ENCODE measurements around the gene CLCNKB.
"Not testable (repeated sequence)": the region's sequence is repeated elsewhere in the genome, so short reads cannot be mapped to it uniquely, and the experiment has no call there.

CLCNKB gene

DNA sequence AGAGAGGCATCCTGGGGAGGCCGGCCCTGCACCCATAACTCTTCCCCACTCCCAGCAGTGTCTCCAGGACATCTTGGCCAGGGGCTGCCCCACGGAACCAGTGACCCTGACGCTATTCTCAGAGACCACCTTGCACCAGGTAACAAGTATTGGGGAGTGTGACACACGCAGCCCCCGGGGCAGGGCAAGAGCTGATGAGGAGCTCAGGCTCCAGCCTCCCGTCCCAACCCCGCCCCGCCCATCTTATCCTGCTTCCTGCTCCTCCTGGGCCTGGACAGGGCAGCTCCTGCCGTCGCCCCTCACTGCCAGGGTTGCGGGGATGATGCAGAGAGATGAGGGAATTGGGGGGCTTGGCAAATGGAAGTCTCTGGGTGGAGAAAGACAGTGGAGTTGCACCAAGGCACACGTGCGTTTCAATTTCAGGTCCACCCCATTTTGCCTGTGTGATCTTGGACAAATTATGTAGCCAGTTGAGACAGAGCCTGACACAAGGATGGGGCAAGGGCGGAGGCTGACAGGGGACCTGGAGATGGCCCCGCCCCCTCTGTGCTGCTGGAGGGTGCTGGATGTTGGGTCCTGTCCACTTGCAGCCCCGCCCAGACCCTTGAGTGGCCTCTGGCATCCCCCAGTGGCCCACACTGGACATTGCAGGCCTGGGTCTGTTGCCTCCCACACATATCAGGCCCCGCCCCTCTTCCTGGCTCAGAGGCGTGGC, 11.0 kb upstream of the CLCNKB start:
- peaks cover 13% of the 10 kb centered on the region in 2 donors for H3K4me1 Mint-ChIP-seq
- peak; percentile 91 to 92 for ATAC-seq (replicated peaks)

DNA sequence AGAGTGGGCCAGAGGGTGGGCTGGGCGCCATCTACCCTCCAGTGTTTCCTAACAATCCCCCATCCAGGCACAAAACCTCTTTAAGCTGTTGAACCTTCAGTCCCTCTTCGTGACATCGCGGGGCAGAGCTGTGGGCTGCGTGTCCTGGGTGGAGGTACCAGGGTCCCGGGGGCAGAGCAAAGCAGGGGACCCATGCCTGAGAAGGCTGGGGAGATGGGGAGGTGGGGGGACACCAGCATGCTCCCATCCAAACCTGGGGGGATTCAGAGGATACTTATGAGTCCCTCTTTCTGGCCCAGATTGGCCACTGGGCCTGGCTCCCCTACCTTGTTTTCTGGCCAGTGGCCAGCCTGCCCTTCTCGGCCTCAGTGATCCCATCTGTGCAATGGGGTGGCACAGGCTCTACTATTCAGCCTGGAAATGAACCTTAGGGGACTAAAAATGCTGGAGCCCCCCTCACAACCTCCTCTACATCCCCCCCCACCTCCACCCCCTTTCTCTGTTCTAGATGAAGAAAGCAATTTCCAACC, 10.4 kb upstream of the CLCNKB start:
- not testable (repeated sequence) for H3K27ac Mint-ChIP-seq; H3K36me3 Mint-ChIP-seq; H3K9me3 Mint-ChIP-seq; DNase-seq; ATAC-seq (replicated peaks); H3K4me3 Mint-ChIP-seq; H3K4me1 Mint-ChIP-seq
- peaks cover 44 to 55% of the 10 kb centered on the region in 2 donors for H3K27me3 Mint-ChIP-seq

More for the DNA sequence above, 11.0 kb upstream of the CLCNKB start:
- Mint-ChIP-seq H3K27me3 (peaks cover 49 to 61% of the 10 kb centered on the region in 2 donors), H3K36me3 (no peaks in the 10 kb centered on the region), H3K27ac (peak overlapping the region; percentile 17), H3K4me3 (no peak overlapping the region), H3K9me3 (no peaks in the 10 kb centered on the region)
- DNase-seq: peak; percentile 72

DNA sequence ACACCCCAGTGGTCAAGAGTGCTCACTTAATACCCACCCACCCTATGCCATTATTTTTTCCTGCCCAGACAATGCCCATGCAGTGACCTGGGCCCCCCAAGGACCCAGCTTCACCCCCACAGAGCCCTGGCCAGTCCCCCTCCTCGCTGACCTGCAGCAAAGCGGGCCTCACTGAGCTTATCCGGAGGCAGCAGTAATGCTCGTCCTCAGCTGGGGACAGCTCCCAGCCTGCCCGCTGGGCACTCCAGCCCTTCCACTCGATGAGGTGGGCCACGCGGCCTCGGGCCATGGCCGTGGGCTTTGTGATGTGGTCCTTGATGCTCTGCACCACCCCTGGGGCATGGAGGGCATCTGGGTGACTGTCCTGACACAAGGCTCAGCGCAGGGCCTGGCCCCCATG, 7.1 kb upstream of the CLCNKB start:
- H3K4me1 Mint-ChIP-seq; H3K4me3 Mint-ChIP-seq; H3K27ac Mint-ChIP-seq; H3K36me3 Mint-ChIP-seq; DNase-seq; ATAC-seq (replicated peaks); H3K9me3 Mint-ChIP-seq: not testable (repeated sequence)
- H3K27me3 Mint-ChIP-seq: peaks cover 25 to 38% of the 10 kb centered on the region in 2 donors

DNA sequence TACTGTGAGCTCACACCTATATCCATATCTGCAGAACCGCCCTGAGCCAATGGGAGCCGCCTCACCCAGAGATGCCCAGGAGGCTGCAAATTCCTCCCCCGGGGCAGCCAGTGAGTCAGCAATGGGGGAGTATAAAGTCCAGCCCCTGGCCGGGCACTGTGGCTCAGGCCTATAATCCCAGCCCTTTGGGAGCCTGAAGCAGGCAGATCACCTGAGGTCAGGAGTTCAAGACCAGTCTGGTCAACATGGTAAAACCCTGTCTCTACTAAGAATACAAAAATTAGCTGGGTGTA, 5.0 kb upstream of the CLCNKB start:
- H3K27ac Mint-ChIP-seq: no peak overlapping the region
- no peak for ATAC-seq (replicated peaks)
- no peaks in the 10 kb centered on the region for H3K4me1 Mint-ChIP-seq
- H3K27me3 Mint-ChIP-seq: peaks cover 24 to 38% of the 10 kb centered on the region in 2 donors
- H3K9me3 Mint-ChIP-seq: no peaks in the 10 kb centered on the region
- no peak for DNase-seq
- no peaks in the 10 kb centered on the region for H3K36me3 Mint-ChIP-seq
- H3K4me3 Mint-ChIP-seq: no peak overlapping the region

DNA sequence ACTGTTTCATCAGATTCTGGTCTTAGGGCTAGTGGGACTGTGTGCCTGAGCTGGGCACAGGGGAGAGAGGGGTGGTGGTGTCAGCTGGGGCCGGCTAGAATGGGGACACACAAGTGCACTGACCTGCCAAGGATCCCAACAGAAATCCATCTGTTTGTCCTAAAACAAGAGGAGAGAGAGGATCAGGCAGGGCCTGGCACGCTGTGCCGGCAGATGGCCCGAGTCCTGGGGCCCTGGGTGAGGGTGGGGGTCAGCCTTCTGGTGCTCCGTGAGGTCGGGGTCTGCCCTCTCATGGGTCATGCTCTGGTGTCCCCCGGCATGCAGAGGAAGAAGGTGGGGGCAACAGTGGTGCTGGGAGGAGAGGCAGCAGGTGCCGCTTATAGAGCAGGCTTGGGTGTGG, 3.7 kb upstream of the CLCNKB start:
- not testable (repeated sequence) for ATAC-seq (replicated peaks); DNase-seq; H3K36me3 Mint-ChIP-seq; H3K4me3 Mint-ChIP-seq; H3K4me1 Mint-ChIP-seq; H3K27ac Mint-ChIP-seq; H3K9me3 Mint-ChIP-seq
- H3K27me3 Mint-ChIP-seq: peaks cover 21 to 40% of the 10 kb centered on the region in 2 donors

DNA sequence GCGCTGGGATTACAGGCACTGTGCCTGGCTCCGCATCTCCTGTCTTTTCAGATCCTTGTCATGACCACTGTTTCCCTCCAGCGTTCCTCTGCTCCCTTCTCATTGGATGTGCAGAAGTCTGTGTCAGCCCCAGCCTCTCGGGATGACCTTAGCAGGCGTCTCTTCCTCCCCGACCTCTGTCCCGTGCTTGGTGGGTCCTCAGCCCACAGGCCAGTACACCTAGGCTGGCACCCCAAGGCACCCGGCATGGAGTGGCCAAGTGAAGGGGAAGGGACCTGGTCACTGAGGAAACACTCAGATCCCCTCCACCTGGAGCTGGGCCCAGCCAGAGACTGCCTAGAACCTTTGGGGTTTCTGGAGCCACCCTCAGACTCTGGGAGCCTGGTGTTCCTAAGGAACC, 2.4 kb upstream of the CLCNKB start:
- Mint-ChIP-seq H3K27me3 (peaks cover 21 to 49% of the 10 kb centered on the region in 2 donors), H3K9me3 (no peaks in the 10 kb centered on the region), H3K36me3 (no peaks in the 10 kb centered on the region), H3K4me1 (no peaks in the 10 kb centered on the region), H3K4me3 (no peak overlapping the region), H3K27ac (no peak overlapping the region)
- no peak for ATAC-seq (replicated peaks)
- no peak for DNase-seq

DNA sequence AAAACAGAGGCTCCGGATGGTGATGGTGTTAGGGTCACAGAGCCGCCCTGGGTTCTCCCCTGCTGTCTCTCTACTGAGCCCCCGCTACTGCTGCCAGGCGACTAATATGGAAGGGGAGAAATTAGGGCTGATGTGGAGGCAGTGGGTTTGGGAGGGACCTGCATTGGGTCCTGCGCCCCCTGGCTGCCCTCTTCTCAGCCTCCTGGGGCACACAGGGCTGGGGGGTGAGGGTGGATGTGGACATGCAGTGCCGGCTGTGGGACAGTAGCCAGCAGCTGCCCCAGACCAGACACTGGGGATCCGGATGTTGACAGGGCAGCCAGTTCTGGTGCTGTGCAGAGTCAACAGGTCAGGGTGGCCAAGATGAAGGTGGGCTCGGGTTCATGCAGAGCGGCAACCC, 1.5 kb upstream of the CLCNKB start:
- H3K9me3 Mint-ChIP-seq: no peaks in the 10 kb centered on the region
- H3K27ac Mint-ChIP-seq: no peak overlapping the region
- H3K4me1 Mint-ChIP-seq: no peaks in the 10 kb centered on the region
- ATAC-seq (replicated peaks) (no peak), DNase-seq (no peak)
- no peak overlapping the region for H3K4me3 Mint-ChIP-seq
- H3K36me3 Mint-ChIP-seq: no peaks in the 10 kb centered on the region
- peaks cover 17 to 45% of the 10 kb centered on the region in 2 donors for H3K27me3 Mint-ChIP-seq

DNA sequence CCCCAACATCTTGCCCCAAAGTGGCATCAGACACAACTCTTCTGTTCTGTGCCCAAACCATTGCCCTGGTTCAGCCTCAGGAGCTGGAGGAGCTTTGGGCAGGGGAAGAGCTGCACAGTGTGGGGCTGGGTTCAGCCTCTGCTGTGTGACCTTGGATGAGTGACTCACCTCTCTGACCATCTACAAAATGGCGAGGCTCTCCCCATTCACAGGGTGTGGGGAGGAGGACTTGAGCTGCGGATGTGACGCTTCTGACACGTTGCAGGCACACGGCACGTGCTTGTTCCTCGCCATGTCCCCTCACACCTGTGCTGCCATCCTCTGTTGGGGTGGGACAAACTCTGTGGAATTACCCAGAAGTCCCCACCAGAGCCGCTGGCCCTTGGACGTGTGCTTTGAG, 928 bp upstream of the CLCNKB start:
- ATAC-seq (replicated peaks); H3K27ac Mint-ChIP-seq; H3K4me1 Mint-ChIP-seq; H3K36me3 Mint-ChIP-seq; H3K9me3 Mint-ChIP-seq; DNase-seq; H3K4me3 Mint-ChIP-seq: not testable (repeated sequence)
- peaks cover 13 to 45% of the 10 kb centered on the region in 2 donors for H3K27me3 Mint-ChIP-seq

DNA sequence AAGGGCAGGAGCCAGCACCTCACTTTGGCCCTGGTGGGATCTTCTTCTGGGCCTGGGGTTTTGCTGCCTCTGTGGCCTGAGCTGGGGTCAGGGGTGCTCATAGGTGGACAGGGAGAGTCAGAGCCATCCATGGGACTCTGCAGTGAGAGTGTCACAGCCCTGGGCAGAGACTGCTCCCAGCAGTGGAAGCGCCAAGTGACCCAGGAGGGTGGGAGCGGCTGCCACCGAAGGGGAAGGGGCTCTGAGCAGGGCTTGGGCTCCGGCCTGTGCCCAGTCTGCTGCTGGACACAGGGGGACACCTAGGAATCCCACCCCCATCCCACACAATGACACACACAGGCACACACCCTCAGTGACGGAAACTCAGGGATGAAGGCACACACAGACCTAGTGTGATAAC, 368 bp downstream of the CLCNKB start:
- Mint-ChIP-seq H3K4me1 (peaks cover 0 to 5% of the 10 kb centered on the region in 2 donors), H3K36me3 (no peaks in the 10 kb centered on the region), H3K4me3 (no peak overlapping the region), H3K27ac (no peak overlapping the region), H3K9me3 (no peaks in the 10 kb centered on the region), H3K27me3 (peaks cover 13 to 56% of the 10 kb centered on the region in 2 donors)
- ATAC-seq (replicated peaks): no peak
- no peak for DNase-seq

DNA sequence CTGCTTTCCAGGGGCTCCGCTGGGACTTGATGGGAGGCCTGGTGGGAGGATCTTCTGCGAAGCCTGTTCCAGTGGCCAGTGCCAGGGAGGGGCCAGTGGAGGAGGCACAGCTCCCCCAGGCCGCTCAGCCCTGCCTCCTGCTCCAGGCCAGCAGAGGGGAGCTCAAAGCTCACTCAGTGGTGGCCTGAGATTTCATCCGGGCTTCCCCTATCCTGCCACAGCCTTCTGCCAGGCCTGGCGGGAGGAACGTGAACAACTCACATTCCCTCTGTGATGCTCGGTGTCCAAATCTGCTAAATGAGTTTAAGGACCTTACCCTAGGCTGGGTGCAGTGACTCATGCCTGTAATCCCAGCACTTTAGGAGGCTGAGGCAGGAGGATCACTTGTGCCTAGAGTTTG, 3.3 kb downstream of the CLCNKB start:
- no peak for DNase-seq
- Mint-ChIP-seq H3K27me3 (peaks cover 27 to 69% of the 10 kb centered on the region in 2 donors), H3K9me3 (no peaks in the 10 kb centered on the region), H3K36me3 (no peaks in the 10 kb centered on the region), H3K4me1 (peaks cover 0 to 5% of the 10 kb centered on the region in 2 donors), H3K4me3 (no peak overlapping the region), H3K27ac (no peak overlapping the region)
- no peak for ATAC-seq (replicated peaks)

DNA sequence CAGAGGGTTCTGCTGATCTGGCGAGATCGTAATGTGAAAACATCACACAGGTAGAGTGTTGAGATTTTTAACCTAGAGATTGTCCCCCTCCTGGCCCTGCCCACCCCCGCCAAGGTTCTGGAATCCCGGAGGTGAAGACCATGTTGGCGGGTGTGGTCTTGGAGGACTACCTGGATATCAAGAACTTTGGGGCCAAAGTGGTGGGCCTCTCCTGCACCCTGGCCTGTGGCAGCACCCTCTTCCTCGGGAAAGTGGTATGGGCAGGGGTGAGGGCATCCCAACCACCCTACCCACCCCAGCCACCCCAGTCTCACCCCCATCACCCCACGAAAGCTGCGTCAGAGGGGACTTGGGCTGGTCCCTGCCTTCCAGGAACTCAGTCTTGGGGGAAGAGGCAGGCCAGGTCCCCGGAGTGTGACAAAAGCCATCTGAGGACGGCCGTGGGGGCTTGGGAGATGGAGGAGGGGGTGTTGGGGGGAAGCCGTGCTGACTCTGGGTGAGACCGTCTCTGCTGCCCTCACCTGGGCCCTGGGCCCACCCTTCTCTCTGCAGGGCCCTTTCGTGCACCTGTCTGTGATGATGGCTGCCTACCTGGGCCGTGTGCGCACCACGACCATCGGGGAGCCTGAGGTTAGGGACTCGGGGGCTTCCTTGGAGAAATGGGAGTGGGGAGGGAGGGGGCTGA, 4.4 kb downstream of the CLCNKB start:
- Mint-ChIP-seq H3K27ac (no peak overlapping the region), H3K4me1 (peaks cover 0 to 5% of the 10 kb centered on the region in 2 donors), H3K27me3 (peaks cover 27 to 68% of the 10 kb centered on the region in 2 donors), H3K9me3 (no peaks in the 10 kb centered on the region), H3K4me3 (no peak overlapping the region), H3K36me3 (no peaks in the 10 kb centered on the region)
- DNase-seq (no peak), ATAC-seq (replicated peaks) (no peak)

DNA sequence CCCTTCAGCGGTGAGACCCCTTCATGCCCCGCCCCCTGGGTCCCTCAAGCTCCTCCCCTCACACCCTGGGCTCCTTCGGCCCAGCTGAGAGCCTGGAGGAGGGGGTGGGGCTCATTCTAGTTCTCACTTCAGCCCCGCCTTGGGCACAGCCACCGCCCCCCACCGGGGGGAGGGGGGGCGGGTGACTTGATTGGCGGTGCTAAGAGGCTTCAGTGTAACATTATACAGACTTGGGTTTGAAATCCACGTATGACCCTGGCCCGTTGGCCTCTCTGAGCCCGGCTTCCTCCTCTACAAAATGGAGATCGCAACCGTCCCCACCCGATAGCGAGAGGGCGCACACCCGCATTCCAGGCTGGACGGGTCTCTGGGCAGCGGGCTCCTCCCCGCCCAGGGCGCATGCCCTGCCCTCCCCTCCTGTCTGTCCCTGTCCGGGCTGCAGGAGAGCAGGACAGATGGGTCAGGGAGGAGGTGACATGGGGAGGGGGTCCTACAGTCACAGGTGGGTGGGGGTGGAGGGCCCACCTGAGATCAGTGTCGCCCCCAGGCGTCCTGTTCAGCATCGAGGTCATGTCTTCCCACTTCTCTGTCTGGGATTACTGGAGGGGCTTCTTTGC, 5.1 kb downstream of the CLCNKB start:
- Mint-ChIP-seq H3K4me3 (peak overlapping the region; percentile 29 to 70), H3K9me3 (no peaks in the 10 kb centered on the region), H3K4me1 (peaks cover 0 to 5% of the 10 kb centered on the region in 2 donors), H3K27ac (no peak overlapping the region), H3K36me3 (no peaks in the 10 kb centered on the region), H3K27me3 (peaks cover 22 to 64% of the 10 kb centered on the region in 2 donors)
- DNase-seq (peak; percentile 11), ATAC-seq (replicated peaks) (peak; percentile 48 to 66)

DNA sequence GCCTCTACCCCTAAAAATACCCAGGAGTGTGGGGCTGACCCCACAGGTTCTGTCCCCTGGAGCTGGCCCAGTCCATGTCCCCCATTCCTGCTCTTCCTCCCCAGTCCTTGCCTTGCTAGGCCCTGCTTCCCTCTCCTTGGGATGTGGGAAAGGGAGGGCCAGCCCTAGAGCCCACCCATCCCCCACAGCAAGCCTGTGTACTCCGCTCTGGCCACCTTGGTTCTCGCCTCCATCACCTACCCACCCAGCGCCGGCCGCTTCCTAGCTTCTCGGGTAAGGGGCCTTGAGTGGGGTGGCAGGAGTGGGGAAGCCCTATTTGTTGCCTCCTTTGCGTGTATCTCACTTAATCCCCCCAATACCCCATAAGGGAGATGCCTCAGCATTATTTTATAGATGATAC, 6.7 kb downstream of the CLCNKB start:
- DNase-seq (no peak), ATAC-seq (replicated peaks) (no peak)
- Mint-ChIP-seq H3K4me3 (no peak overlapping the region), H3K27me3 (peaks cover 22 to 54% of the 10 kb centered on the region in 2 donors), H3K9me3 (no peaks in the 10 kb centered on the region), H3K36me3 (no peaks in the 10 kb centered on the region), H3K27ac (no peak overlapping the region), H3K4me1 (peaks cover 0 to 5% of the 10 kb centered on the region in 2 donors)

DNA sequence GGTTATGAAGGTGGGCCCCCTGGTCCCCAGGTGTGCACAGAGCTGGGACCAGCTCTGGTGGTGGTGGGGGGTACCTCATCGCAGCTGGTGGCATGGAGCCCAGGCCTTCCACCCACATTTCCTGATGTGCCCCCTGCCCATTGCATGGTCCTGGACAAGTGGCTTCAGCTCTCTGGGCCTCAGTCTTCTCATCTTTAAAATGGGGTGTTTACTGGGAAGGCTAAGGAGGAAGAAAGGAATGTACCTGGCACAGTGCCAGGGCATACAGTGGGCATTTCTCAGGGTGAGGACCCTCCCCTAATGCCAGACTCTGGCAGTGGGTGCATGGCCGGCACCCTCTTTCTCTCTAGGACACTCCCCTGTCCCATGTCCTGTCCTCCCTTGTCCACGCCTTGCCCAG, 7.5 kb downstream of the CLCNKB start:
- Mint-ChIP-seq H3K9me3 (no peaks in the 10 kb centered on the region), H3K4me3 (no peak overlapping the region), H3K36me3 (no peaks in the 10 kb centered on the region), H3K27me3 (peaks cover 23 to 48% of the 10 kb centered on the region in 2 donors), H3K27ac (no peak overlapping the region), H3K4me1 (peaks cover 4 to 9% of the 10 kb centered on the region in 2 donors)
- no peak for DNase-seq
- ATAC-seq (replicated peaks): no peak

DNA sequence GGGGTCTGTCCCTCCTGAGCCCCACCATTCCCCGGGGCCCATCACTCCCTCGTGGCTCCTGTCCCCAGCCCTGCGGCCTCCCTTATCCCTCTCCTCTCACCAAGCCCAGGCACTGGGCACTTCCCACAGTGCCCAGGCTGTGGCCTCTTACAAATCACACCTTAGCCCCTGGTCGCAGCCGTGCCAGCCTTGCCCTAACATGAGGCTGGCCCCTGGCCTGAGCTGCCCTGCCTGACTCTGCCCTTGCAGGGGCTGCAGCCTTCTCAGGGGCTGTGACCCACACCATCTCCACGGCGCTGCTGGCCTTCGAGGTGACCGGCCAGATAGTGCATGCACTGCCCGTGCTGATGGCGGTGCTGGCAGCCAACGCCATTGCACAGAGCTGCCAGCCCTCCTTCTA, 8.4 kb downstream of the CLCNKB start:
- peaks cover 7 to 13% of the 10 kb centered on the region in 2 donors for H3K4me1 Mint-ChIP-seq
- not testable (repeated sequence) for ATAC-seq (replicated peaks); H3K27ac Mint-ChIP-seq; H3K9me3 Mint-ChIP-seq; H3K36me3 Mint-ChIP-seq; DNase-seq; H3K4me3 Mint-ChIP-seq
- H3K27me3 Mint-ChIP-seq: peaks cover 26 to 48% of the 10 kb centered on the region in 2 donors
